Measurements from ENCODE around the gene UNC13A.

UNC13A gene

DNA sequence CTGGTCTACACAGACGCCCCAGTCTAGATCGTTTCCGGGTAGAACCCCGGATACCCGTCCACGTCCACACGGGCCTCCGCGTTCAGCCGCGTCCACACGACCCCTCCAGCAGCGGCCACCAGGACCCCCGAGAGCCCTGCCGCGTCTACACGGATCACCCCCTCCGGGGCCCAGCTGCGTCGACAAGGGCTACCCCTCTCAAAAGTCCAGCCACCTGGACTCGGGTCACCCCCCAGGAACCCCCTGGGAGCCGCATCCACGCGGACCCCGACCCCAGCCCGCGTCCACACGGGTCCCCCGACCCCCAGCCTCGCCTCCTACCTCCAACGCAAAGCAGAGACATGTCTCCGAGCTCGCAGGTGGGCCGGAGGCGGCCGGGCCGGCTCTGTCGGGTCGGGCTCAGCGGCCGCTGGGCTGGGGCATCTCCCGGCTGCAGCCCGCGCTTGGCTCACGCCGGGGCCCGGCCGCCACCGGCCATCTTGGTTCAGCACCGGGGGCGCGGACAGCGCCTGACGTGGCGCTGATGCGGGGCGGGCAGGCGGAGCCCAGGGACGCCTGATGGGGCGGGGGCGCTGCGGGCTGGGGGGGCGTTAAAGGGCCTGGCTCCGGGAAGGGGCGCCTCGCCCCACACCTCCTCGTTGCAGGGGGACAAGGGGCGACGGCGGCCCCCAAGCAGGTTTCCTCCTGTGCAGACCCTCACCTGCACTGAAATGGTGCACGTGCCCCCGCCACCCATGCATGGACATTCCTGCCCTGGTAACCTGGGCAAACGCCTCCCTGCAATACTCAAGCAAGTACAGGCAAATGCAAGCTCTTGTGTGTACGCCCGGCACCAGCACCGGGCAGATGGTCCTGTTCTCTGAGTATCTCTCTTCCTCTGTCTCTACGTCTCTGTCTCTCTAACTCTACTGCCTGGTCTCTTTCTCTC is at the start of gene UNC13A:
Gene UNC13A (minus strand): TSS at position 498 of the 928 bp plus-strand sequence. CDS start 155 bp downstream, at position 343.
- TF ChIP-seq ZFX (IDR thresholded peaks at IDR 0.05) = no peak
- no peak for TF ChIP-seq CTCF (conservative IDR thresholded peaks at IDR 0.05)
- H3K27ac ChIP-seq = no peak within 1 kb of the TSS

DNA sequence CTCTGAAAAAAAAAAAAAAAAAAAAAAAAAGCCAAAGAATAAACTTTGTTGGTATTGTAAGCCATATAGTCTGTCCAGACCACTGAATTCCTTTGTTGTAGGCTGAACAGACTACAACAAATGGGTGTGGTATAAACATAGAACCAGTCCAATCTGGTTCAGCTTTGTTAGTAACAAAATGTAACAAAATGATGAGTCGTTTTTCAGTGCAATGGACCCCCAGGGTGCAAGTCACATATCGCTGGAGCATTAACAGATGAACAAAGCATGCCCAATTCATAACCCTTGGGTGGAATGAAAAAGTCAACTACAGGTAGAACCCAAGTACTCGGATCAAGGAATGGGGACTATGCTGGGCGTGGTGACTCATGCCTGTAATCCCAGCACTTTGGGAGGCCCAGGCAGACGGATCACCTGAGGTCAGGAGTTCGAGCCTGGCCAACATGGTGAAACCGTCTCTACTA is 49.6 kb upstream of the UNC13A start:
- no peak overlapping the region for H3K27ac ChIP-seq

DNA sequence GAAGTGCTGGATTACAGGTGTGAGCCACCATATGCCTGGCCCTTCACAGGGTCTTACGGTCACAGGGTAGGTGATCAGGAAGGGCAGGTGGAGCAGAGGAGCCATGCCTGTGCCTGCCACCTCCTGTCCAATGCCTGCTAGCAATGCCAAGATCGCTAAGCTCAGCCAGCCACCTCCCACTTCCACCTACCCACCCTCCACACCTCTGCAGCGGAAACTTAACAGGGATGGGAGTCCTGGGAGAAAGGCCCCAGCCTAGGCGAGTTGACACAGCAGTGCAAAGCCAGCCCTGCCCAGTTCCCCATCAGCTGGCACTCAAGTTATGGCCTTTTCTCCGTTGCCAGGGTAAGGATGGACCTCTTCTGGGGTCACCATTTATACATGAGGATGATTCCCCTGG is 47.3 kb upstream of the UNC13A start:
- no peak overlapping the region for H3K27ac ChIP-seq
- no peak for TF ChIP-seq CTCF (conservative IDR thresholded peaks at IDR 0.05)
- TF ChIP-seq ZFX (IDR thresholded peaks at IDR 0.05) = no peak

More for the DNA sequence above, 49.6 kb upstream of the UNC13A start:
- no peak for TF ChIP-seq CTCF (conservative IDR thresholded peaks at IDR 0.05)

DNA sequence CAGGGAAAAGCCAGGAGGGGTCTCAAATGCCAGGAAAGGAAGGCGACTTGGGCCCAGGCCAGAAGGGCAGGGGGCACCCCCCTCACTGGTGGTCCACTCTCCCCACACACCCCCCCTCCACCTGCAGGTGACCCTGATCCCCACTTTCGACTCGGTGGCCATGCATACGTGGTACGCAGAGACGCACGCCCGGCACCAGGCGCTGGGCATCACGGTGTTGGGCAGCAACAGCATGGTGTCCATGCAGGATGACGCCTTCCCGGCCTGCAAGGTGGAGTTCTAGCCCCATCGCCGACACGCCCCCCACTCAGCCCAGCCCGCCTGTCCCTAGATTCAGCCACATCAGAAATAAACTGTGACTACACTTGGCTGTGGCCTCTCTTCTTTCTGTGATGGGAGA is 46.0 kb upstream of the UNC13A start:
- TF ChIP-seq ZFX (IDR thresholded peaks at IDR 0.05) (no peak), CTCF (conservative IDR thresholded peaks at IDR 0.05) (no peak)
- H3K27ac ChIP-seq = no peak overlapping the region

DNA sequence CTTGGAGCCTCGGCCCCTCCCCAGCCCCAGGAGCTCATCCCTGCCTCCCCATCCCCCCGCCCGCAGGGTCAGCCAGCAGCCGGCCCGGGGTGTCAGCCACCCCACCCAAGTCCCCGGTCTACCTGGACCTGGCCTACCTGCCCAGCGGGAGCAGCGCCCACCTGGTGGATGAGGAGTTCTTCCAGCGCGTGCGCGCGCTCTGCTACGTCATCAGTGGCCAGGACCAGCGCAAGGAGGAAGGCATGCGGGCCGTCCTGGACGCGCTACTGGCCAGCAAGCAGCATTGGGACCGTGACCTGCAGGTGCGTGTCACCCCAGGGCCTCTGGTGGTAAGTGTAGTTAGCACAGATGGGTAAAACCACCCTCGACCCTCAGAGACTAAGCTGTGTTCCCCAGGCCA is 45.0 kb upstream of the UNC13A start:
- H3K27ac ChIP-seq = no peak overlapping the region
- TF ChIP-seq CTCF (conservative IDR thresholded peaks at IDR 0.05) (no peak), ZFX (IDR thresholded peaks at IDR 0.05) (no peak)

- no peak for TF ChIP-seq CTCF (conservative IDR thresholded peaks at IDR 0.05)
- no peak for TF ChIP-seq ZFX (IDR thresholded peaks at IDR 0.05)
- H3K27ac ChIP-seq = no peak overlapping the region
Observed at GRCh38 chr19:17727843-17728242, 39.7 kb upstream of the UNC13A start.

DNA sequence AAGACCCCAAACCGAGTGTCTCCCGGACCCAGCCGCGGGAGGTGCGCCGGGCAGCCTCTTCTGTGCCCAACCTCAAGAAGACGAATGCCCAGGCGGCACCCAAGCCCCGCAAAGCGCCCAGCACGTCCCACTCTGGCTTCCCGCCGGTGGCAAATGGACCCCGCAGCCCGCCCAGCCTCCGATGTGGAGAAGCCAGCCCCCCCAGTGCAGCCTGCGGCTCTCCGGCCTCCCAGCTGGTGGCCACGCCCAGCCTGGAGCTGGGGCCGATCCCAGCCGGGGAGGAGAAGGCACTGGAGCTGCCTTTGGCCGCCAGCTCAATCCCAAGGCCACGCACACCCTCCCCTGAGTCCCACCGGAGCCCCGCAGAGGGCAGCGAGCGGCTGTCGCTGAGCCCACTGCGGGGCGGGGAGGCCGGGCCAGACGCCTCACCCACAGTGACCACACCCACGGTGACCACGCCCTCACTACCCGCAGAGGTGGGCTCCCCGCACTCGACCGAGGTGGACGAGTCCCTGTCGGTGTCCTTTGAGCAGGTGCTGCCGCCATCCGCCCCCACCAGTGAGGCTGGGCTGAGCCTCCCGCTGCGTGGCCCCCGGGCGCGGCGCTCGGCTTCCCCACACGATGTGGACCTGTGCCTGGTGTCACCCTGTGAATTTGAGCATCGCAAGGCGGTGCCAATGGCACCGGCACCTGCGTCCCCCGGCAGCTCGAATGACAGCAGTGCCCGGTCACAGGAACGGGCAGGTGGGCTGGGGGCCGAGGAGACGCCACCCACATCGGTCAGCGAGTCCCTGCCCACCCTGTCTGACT is 39.0 kb upstream of the UNC13A start:
- no peak overlapping the region for H3K27ac ChIP-seq
- TF ChIP-seq CTCF (conservative IDR thresholded peaks at IDR 0.05) = no peak
- TF ChIP-seq ZFX (IDR thresholded peaks at IDR 0.05) = no peak
